Spleen (tissue), 7 donors: ENCODE data around the gene PRICKLE1.

Experiments
- POLR2A ChIP-seq, 3 donors: fragments of 450-650 bp; IDR thresholded peaks; one replicate each; pipeline ENCODE4 v1.5.1; 2017; ENCODE audit warnings: antibody characterized with exemption in 3 of 3, mild to moderate bottlenecking in 1 of 3
- TF ChIP-seq, protein P1 (sequence below), 11 experiments: fragments of 200-600 bp in 7 of 11; fragments of 450-650 bp in 4 of 11; sonication (generic) in 4 of 11; IDR thresholded peaks in 8 of 11; conservative IDR thresholded peaks in 3 of 11; 1 replicate in 7 of 11; 2 replicates in 4 of 11; pipeline versions ENCODE4 v1.4.0 to v1.8.0; 2016 to 2021; ENCODE audit warnings: antibody characterized with exemption in 11 of 11, inconsistent platforms in 4 of 11, mild to moderate bottlenecking in 1 of 11
- donor health status: DM: no; HTN: no; CAD: no; lungs with moderate emphysema.
- donor health status: DM: no; HTN: no; CAD: no.
- donor health status: DM: no; HTN: no; CAD: no.

DNA sequence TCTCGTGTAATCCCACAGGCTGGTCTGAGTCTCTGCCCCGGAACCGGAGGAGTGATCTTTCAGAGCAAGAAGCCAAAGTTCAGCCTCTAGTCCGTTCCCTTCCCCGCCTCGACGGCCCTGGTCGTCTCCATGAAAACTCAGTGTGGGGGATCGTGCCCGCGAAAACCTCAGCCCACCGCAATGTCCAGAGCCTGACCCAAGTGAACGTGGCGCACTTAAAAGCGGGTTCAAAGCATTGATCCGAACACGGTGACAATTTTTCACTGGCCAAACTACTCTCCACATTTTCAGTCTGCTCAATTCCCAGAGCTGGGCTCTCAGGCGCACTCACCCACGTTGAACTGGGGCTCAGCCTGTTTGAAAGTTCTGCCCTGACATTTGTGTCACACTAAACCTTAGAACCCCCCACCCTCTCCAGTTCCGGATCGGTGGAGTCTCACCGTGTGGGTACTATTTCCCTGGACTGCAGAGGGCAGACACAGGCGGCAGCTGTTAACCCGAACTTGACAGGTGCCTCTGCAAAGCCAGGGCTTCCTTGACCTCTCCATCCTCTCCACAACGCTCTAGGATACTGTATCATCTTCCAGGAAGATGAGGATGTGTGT is 886 bp upstream of the PRICKLE1 start:
- TF ChIP-seq, protein P1, sequence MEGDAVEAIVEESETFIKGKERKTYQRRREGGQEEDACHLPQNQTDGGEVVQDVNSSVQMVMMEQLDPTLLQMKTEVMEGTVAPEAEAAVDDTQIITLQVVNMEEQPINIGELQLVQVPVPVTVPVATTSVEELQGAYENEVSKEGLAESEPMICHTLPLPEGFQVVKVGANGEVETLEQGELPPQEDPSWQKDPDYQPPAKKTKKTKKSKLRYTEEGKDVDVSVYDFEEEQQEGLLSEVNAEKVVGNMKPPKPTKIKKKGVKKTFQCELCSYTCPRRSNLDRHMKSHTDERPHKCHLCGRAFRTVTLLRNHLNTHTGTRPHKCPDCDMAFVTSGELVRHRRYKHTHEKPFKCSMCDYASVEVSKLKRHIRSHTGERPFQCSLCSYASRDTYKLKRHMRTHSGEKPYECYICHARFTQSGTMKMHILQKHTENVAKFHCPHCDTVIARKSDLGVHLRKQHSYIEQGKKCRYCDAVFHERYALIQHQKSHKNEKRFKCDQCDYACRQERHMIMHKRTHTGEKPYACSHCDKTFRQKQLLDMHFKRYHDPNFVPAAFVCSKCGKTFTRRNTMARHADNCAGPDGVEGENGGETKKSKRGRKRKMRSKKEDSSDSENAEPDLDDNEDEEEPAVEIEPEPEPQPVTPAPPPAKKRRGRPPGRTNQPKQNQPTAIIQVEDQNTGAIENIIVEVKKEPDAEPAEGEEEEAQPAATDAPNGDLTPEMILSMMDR (IDR thresholded peaks at IDR 0.05 in 8 of 11, conservative IDR thresholded peaks at IDR 0.05 in 3 of 11), result no peak
- no peak for TF ChIP-seq POLR2A (IDR thresholded peaks at IDR 0.05)
